Fibroblast of the aortic adventitia (primary cell): ENCODE data around the gene L3MBTL1. TPM values are rescaled to one million over a fixed set of nuclear protein-coding genes. Genes with fewer than 3 reads are reported as not detected.

Experiments used
- DNase-seq: peaks from one replicate; pipeline ENCODE4 v3.0.0-alpha.2; 2010; ENCODE audit warnings: low read depth
- H3K4me3 ChIP-seq: 2 replicates; pipeline ENCODE4 v1.5.1; 2011; ENCODE audit warnings: low read depth, mild to moderate bottlenecking, control low read depth, low read length, moderate library complexity
- CTCF ChIP-seq: IDR thresholded peaks from 2 replicates; pipeline ENCODE4 v1.5.1; 2011; ENCODE audit warnings: mild to moderate bottlenecking, low read length, control low read depth, inconsistent platforms; ENCODE audit not compliant: insufficient read depth
- total RNA-seq: library from RNA; depleted of rRNA; stranded (reverse); fragments of >200 nt; gene quantifications from 2 replicates; pipeline ENCODE4 v1.2.3, GENCODE V29; 2012; ENCODE audit warnings: low replicate concordance

L3MBTL1 gene
- total RNA-seq, 1 donor = 8.9 TPM

GRCh38 chr20:43461894-43462659, 45.4 kb upstream of the L3MBTL1 start:
- H3K4me3 ChIP-seq = no peak overlapping the region
- TF ChIP-seq CTCF = no peak
- no peak for DNase-seq

- no peak for DNase-seq
- TF ChIP-seq CTCF = no peak
- H3K4me3 ChIP-seq = no peak overlapping the region
Observed at GRCh38 chr20:43462660-43463526, 44.6 kb upstream of the L3MBTL1 start.

- no peak overlapping the region for H3K4me3 ChIP-seq
- no peak for DNase-seq
- TF ChIP-seq CTCF = no peak
Observed at GRCh38 chr20:43463527-43464218, 43.8 kb upstream of the L3MBTL1 start.

GRCh38 chr20:43464219-43464790, 43.2 kb upstream of the L3MBTL1 start:
- DNase-seq = no peak
- TF ChIP-seq CTCF = no peak
- no peak overlapping the region for H3K4me3 ChIP-seq

GRCh38 chr20:43465625-43465943, 41.9 kb upstream of the L3MBTL1 start:
- H3K4me3 ChIP-seq = no peak overlapping the region
- no peak for DNase-seq
- no peak for TF ChIP-seq CTCF

- DNase-seq = no peak
- no peak overlapping the region for H3K4me3 ChIP-seq
- TF ChIP-seq CTCF = no peak
Observed at GRCh38 chr20:43467589-43467988, 39.9 kb upstream of the L3MBTL1 start.
